Measurements from ENCODE around the gene ABCB6.

DNA sequence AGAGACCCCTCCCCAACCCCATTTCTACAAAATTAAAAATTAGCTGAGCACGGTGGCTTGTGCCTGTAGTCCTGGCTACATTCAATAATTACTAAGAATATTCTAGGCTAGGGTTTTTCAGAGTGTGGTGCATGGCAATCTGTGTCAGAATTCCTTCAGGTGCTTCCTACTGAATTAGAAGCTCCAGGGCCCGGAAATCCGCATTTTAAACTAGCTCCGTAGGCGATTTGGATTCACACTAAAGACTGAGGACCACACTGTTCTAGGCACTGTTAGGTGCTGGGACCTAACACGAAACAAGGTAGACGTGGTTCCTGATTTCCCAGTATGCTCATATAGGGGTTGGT, 12.8 kb downstream of the ABCB6 start:
- no peak for TF ChIP-seq POLR2A (IDR thresholded peaks at IDR 0.05; ENCODE audit: low read length)
- no peak for TF ChIP-seq GATA1 (IDR thresholded peaks at IDR 0.05; ENCODE audit: low read depth, low read length)

Measured in erythroblast (primary cell).